K562 (cell line): Measurements from ENCODE around the gene HEMGN. TPM values are rescaled to one million over a fixed set of nuclear protein-coding genes. Genes with fewer than 3 reads are reported as not detected.

Experiments
- BCOR ChIP-seq: fragments of 450-650 bp; IDR thresholded peaks from 2 replicates; pipeline ENCODE4 v1.6.1; 2016
- BRD4 ChIP-seq: fragments of 200-600 bp; sonication (generic); IDR thresholded peaks from 2 replicates; pipeline ENCODE4 v1.6.1; 2017; ENCODE audit warnings: inconsistent platforms
- polyA plus RNA-seq, 8 experiments: library from polyadenylated mRNA; depleted of rRNA in 4 of 8; stranded (reverse) in 5 of 8; unstranded in 3 of 8; fragments of >200 nt; fragmentation: Nextera tagmentation in 2 of 8; fragmentation: Illumina TruSeq in 1 of 8; extraction: Ambion mirVana in 2 of 8; extraction: Trizol in 1 of 8; gene quantifications; 2 replicates each; pipeline versions ENCODE4 v1.2.1 to v1.2.3, GENCODE V29; 2011 to 2014; ENCODE audit warnings: inconsistent platforms in 1 of 8, missing spikeins in 1 of 8
- total RNA-seq, 7 experiments: library from RNA; depleted of rRNA in 6 of 7; stranded (reverse); fragments of >200 nt in 6 of 7; fragmentation: Illumina TruSeq in 2 of 7; extraction: Trizol in 2 of 7; gene quantifications; 2 replicates each; pipeline versions ENCODE4 v1.2.1 to v1.2.3, GENCODE V29; 2011 to 2021; ENCODE audit warnings: low replicate concordance in 1 of 7
- TF ChIP-seq, protein P1 (sequence below): sonication (generic); formaldehyde crosslinking; IDR thresholded peaks from 2 replicates; pipeline ENCODE4 v1.8.0; 2022; ENCODE audit warnings: missing genetic modification reagents, mild to moderate bottlenecking, moderate library complexity, borderline replicate concordance
- TF ChIP-seq, protein P2 (sequence below): fragments of 250-450 bp; sonication (Bioruptor Pico); IDR thresholded peaks from 2 replicates; pipeline ENCODE4 v1.8.0; 2021; ENCODE audit warnings: mild to moderate bottlenecking, moderate library complexity
- TF ChIP-seq, protein P3 (sequence below): fragments of 250-450 bp; sonication (Bioruptor Pico); IDR thresholded peaks from 2 replicates; pipeline ENCODE4 v1.8.0; 2022; ENCODE audit warnings: moderate library complexity, mild to moderate bottlenecking, inconsistent platforms
- TF ChIP-seq, protein P4 (sequence below): fragments of 150-350 bp; conservative IDR thresholded peaks from 2 replicates; pipeline ENCODE4 v1.6.1; 2014; ENCODE audit warnings: low read length
- TF ChIP-seq, protein P5 (sequence below): fragments of 450-650 bp; formaldehyde crosslinking; IDR thresholded peaks from 2 replicates; pipeline ENCODE4 v1.4.0; 2020; ENCODE audit warnings: mild to moderate bottlenecking, moderate library complexity
- TF ChIP-seq, protein P6 (sequence below): fragments of 450-650 bp; formaldehyde crosslinking; IDR thresholded peaks from 2 replicates; pipeline ENCODE4 v1.4.0; 2020; ENCODE audit warnings: mild to moderate bottlenecking, moderate library complexity
- TF ChIP-seq, protein P7 (sequence below): fragments of 450-650 bp; formaldehyde crosslinking; IDR thresholded peaks from 2 replicates; pipeline ENCODE4 v1.4.0; 2022; ENCODE audit warnings: mild to moderate bottlenecking, moderate library complexity

The HEMGN gene
- total and polyA plus RNA-seq, 9 of the 15 experiments (the other 6 are each of a cell fraction or from before 2014, with no cell fraction given), result 56.3 to 258 (median 137) TPM

DNA sequence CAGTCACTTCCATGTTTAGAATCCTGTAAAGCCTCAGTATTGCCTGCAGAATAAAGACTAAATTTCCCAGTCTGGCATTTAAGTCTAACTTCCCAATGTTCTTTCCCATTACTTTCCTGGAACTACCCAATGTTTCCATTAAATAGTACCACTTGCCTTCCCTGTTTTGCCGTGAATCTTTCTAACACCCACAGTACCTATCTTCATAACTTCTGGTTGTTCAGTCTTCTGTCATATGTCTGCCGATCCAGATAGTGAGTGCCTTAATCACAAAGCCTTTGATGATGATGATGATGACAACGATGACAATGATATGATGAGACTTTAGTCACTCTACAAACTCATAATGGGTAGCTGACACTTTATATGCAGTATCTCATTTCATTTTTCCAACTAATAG lies 6.6 kb upstream of the HEMGN start (continued):
- TF ChIP-seq, protein P1, sequence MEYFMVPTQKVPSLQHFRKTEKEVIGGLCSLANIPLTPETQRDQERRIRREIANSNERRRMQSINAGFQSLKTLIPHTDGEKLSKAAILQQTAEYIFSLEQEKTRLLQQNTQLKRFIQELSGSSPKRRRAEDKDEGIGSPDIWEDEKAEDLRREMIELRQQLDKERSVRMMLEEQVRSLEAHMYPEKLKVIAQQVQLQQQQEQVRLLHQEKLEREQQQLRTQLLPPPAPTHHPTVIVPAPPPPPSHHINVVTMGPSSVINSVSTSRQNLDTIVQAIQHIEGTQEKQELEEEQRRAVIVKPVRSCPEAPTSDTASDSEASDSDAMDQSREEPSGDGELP, result no peak
- TF ChIP-seq, protein P2, sequence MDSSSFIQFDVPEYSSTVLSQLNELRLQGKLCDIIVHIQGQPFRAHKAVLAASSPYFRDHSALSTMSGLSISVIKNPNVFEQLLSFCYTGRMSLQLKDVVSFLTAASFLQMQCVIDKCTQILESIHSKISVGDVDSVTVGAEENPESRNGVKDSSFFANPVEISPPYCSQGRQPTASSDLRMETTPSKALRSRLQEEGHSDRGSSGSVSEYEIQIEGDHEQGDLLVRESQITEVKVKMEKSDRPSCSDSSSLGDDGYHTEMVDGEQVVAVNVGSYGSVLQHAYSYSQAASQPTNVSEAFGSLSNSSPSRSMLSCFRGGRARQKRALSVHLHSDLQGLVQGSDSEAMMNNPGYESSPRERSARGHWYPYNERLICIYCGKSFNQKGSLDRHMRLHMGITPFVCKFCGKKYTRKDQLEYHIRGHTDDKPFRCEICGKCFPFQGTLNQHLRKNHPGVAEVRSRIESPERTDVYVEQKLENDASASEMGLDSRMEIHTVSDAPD (CRISPR knock-in tag), result no peak
- TF ChIP-seq, protein P3, sequence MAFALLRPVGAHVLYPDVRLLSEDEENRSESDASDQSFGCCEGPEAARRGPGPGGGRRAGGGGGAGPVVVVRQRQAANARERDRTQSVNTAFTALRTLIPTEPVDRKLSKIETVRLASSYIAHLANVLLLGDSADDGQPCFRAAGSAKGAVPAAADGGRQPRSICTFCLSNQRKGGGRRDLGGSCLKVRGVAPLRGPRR, result no peak
- TF ChIP-seq, protein P4, sequence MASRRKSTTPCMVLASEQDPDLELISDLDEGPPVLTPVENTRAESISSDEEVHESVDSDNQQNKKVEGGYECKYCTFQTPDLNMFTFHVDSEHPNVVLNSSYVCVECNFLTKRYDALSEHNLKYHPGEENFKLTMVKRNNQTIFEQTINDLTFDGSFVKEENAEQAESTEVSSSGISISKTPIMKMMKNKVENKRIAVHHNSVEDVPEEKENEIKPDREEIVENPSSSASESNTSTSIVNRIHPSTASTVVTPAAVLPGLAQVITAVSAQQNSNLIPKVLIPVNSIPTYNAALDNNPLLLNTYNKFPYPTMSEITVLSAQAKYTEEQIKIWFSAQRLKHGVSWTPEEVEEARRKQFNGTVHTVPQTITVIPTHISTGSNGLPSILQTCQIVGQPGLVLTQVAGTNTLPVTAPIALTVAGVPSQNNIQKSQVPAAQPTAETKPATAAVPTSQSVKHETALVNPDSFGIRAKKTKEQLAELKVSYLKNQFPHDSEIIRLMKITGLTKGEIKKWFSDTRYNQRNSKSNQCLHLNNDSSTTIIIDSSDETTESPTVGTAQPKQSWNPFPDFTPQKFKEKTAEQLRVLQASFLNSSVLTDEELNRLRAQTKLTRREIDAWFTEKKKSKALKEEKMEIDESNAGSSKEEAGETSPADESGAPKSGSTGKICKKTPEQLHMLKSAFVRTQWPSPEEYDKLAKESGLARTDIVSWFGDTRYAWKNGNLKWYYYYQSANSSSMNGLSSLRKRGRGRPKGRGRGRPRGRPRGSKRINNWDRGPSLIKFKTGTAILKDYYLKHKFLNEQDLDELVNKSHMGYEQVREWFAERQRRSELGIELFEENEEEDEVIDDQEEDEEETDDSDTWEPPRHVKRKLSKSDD, result no peak
- no peak for TF ChIP-seq BRD4
- peak; percentile 36; the same call in 1 of the 2 replicates for TF ChIP-seq BCOR
- TF ChIP-seq, protein P5, sequence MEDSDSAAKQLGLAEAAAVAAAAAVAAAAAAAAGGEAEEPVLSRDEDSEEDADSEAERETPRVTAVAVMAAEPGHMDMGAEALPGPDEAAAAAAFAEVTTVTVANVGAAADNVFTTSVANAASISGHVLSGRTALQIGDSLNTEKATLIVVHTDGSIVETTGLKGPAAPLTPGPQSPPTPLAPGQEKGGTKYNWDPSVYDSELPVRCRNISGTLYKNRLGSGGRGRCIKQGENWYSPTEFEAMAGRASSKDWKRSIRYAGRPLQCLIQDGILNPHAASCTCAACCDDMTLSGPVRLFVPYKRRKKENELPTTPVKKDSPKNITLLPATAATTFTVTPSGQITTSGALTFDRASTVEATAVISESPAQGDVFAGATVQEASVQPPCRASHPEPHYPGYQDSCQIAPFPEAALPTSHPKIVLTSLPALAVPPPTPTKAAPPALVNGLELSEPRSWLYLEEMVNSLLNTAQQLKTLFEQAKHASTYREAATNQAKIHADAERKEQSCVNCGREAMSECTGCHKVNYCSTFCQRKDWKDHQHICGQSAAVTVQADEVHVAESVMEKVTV, result no peak
- TF ChIP-seq, protein P6, sequence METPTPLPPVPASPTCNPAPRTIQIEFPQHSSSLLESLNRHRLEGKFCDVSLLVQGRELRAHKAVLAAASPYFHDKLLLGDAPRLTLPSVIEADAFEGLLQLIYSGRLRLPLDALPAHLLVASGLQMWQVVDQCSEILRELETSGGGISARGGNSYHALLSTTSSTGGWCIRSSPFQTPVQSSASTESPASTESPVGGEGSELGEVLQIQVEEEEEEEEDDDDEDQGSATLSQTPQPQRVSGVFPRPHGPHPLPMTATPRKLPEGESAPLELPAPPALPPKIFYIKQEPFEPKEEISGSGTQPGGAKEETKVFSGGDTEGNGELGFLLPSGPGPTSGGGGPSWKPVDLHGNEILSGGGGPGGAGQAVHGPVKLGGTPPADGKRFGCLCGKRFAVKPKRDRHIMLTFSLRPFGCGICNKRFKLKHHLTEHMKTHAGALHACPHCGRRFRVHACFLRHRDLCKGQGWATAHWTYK, result no peak
- TF ChIP-seq, protein P7, sequence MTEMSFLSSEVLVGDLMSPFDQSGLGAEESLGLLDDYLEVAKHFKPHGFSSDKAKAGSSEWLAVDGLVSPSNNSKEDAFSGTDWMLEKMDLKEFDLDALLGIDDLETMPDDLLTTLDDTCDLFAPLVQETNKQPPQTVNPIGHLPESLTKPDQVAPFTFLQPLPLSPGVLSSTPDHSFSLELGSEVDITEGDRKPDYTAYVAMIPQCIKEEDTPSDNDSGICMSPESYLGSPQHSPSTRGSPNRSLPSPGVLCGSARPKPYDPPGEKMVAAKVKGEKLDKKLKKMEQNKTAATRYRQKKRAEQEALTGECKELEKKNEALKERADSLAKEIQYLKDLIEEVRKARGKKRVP, result no peak
